GM12864 (cell line): ENCODE data around the gene NCS1.

Experiments used
- DNase-seq: peaks from one replicate; pipeline ENCODE4 v3.0.0-alpha.2; 2011; ENCODE audit warnings: low read depth
- H3K4me3 ChIP-seq: 2 replicates; pipeline ENCODE4 v1.5.1; 2011; ENCODE audit warnings: mild to moderate bottlenecking, low read depth, low read length, control low read depth
- TF ChIP-seq, protein P1 (sequence below): IDR thresholded peaks from 2 replicates; pipeline ENCODE4 v1.5.1; 2011; ENCODE audit warnings: low read depth, mild to moderate bottlenecking, moderate library complexity, low read length, control low read depth, inconsistent platforms; ENCODE audit errors: missing control alignments

The NCS1 gene

DNA sequence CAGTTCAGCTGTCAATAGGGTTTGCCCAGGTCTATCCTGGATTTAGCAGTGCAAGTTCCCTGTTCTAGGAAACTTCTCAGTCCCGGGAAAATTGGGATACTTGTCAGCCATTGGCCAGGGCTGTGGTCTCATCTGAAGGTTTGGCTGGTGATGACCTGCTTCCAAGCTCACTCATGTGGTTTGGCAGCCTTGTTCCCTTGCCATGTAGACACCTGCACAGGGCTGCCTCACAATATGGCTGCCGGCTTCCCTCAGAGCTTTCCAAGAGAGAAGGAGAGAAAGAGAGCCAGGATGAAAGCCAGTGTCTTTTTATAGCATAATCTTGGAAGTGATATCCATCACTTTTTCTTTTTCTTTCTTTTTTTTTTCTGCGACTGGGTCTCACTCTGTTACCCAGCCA is 55.6 kb downstream of the NCS1 start:
- no peak overlapping the region for H3K4me3 ChIP-seq
- TF ChIP-seq, protein P1, sequence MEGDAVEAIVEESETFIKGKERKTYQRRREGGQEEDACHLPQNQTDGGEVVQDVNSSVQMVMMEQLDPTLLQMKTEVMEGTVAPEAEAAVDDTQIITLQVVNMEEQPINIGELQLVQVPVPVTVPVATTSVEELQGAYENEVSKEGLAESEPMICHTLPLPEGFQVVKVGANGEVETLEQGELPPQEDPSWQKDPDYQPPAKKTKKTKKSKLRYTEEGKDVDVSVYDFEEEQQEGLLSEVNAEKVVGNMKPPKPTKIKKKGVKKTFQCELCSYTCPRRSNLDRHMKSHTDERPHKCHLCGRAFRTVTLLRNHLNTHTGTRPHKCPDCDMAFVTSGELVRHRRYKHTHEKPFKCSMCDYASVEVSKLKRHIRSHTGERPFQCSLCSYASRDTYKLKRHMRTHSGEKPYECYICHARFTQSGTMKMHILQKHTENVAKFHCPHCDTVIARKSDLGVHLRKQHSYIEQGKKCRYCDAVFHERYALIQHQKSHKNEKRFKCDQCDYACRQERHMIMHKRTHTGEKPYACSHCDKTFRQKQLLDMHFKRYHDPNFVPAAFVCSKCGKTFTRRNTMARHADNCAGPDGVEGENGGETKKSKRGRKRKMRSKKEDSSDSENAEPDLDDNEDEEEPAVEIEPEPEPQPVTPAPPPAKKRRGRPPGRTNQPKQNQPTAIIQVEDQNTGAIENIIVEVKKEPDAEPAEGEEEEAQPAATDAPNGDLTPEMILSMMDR: no peak
- no peak for DNase-seq

DNA sequence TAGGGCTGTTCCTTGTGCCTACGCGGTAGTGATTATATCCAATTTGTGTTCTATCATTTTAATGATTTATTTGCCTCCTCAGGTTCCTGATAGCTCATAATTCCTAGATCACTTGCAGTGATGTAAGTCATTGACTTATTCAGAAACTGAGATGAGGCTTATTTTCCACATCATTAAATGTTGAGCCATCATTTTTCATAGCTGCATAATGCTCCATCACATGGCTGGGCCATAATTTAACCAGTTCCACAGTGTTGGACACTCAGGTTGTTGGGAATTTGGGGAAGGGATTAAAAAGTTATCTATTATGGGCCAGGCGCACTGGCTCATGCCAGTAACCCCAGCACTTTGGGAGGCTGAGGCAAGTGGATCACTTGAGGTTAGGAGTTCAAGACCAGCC is 57.6 kb downstream of the NCS1 start:
- no peak for DNase-seq
- H3K4me3 ChIP-seq: no peak overlapping the region
- TF ChIP-seq, protein P1: no peak

DNA sequence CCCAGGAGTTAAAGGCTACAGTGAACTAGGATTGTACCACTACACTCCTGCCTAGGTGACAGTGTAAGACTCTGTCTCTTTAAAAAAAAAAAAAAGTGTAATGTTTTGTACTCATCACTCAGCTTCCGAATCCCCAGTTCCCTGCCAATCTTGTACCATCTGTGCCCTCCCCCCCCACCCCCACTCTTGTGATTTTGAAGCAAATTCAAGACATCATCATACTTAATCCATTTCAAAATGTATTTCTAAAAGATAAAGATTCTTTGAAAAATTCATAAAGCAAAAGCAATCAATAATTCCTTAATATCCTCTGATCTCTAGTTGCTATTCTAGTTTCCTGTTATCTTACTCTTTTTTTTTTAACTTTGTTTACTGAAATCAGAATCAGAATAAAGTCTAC is 58.4 kb downstream of the NCS1 start:
- TF ChIP-seq, protein P1: no peak
- DNase-seq: no peak
- H3K4me3 ChIP-seq: no peak overlapping the region

DNA sequence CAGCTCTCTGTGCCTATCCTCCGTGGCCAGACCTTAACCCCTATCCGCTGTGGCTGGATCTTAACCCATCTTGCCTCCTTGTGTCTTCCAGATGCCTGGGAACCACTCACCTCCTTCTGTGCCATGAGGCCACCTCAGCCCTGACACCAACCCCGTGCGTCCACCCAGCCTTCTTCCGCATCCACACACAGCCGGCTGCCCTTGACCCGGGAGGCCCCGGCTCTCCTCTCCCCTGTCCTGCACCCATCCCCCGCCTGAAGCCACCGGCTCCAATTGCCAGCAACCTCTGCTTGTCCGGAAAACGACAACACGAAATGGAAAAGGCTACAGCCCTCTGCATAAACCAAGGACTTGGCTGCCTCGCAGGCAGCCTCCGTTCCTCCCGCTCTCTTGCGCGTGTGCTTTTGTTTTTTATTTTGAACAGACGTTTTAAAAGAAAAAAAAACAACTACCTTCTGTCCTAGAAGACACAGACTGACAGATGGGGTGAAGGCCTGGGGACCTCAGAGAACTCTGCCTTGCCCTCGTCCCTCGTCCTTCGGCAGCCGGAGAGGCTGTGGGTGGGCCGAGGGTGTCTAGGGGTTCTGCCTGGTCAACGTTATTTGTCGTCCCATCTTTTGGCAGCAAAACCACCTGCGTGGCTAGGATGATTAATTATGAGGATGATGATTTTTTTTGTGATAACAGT is 60.8 kb downstream of the NCS1 start:
- DNase-seq: no peak
- H3K4me3 ChIP-seq: no peak overlapping the region
- TF ChIP-seq, protein P1: no peak

DNA sequence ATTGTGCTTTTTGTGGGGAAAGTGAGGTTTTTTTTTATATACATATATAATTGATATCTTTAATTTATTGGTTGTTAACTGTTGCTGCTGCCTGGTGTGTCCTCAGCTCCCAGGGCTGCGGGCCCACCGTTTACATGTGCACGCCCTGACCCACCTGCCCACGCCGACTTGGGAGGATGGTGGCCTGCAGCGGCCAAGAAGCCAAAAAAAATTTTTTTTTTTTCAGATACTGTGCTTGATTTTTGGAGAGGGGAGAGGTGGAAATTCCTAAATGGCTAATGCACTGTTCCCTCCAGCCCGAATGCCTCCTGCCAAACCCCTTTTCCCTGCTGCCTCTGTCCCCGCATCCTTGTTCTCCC is 61.4 kb downstream of the NCS1 start:
- H3K4me3 ChIP-seq: no peak overlapping the region
- DNase-seq: no peak
- TF ChIP-seq, protein P1: no peak

DNA sequence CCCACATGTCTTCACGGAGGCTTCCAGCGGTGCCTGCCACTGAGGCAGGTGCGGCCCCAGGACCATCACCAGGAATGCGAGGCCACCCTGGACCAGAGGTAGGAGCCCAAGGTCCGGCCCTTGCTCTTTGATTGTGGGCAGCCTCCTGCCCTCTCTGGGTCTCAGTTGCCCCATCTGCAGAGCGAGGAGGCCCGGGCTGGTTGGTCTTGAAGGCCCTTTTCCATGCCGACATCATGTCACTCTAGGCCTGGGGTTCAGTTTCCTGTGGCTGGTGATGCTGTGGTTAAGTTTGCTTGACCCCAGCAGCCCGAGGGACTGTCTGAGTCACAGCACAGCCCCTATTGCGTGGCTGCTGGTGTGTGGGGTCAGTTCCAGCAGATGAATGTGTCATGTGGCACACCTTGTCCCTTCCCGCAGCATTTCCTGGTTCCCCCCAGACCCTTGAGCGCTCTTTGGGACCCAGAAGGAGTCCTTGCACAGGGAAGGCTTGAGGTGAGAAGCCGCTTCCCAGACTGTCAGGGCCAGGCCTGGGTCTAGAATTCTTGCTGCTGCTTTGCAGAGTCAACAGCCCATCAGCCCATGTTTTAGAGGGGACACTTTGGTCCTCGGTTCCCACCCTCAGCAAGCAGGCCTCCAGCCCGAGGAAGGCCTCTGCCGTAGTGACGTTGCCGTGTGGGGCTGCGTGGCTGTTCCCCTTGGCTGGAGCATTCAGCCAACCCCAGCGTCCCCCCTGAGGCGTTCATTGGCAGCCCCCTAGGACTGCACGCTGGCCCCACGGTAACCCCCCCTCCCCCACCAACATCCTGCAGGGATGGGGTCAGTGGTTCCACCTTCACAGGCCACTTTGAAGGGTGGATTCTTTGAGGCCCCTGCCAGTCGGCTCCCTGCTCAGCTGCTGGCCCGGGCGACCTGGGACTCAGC is 62.4 kb downstream of the NCS1 start:
- TF ChIP-seq, protein P1: no peak
- no peak overlapping the region for H3K4me3 ChIP-seq
- no peak for DNase-seq
